D721Med (cell line): ENCODE measurements around the gene API5.

Source experiments
- DNase-seq: peaks from one replicate; pipeline ENCODE4 v3.0.0; 2011; ENCODE audit warnings: low spot score; ENCODE audit not compliant: insufficient read length
- FAIRE-seq: peaks from 2 replicates; lab custom pipeline; 2011; peaks lifted over from hg19 to GRCh38; lab: Jason Lieb, UNC
- TF ChIP-seq, protein P1 (sequence below): IDR thresholded peaks from 2 replicates; pipeline ENCODE4 v1.5.1; 2012; ENCODE audit warnings: mild to moderate bottlenecking, control low read depth; ENCODE audit not compliant: insufficient read depth; ENCODE audit errors: missing control alignments

Gene API5

GRCh38 chr11:43359422-43359818 is 47.6 kb downstream of the API5 start:
- FAIRE-seq (no peak), DNase-seq (no peak)
- TF ChIP-seq, protein P1, sequence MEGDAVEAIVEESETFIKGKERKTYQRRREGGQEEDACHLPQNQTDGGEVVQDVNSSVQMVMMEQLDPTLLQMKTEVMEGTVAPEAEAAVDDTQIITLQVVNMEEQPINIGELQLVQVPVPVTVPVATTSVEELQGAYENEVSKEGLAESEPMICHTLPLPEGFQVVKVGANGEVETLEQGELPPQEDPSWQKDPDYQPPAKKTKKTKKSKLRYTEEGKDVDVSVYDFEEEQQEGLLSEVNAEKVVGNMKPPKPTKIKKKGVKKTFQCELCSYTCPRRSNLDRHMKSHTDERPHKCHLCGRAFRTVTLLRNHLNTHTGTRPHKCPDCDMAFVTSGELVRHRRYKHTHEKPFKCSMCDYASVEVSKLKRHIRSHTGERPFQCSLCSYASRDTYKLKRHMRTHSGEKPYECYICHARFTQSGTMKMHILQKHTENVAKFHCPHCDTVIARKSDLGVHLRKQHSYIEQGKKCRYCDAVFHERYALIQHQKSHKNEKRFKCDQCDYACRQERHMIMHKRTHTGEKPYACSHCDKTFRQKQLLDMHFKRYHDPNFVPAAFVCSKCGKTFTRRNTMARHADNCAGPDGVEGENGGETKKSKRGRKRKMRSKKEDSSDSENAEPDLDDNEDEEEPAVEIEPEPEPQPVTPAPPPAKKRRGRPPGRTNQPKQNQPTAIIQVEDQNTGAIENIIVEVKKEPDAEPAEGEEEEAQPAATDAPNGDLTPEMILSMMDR, result no peak

GRCh38 chr11:43360361-43361032 is 48.7 kb downstream of the API5 start:
- DNase-seq (no peak), FAIRE-seq (no peak)
- TF ChIP-seq, protein P1, result no peak

DNA sequence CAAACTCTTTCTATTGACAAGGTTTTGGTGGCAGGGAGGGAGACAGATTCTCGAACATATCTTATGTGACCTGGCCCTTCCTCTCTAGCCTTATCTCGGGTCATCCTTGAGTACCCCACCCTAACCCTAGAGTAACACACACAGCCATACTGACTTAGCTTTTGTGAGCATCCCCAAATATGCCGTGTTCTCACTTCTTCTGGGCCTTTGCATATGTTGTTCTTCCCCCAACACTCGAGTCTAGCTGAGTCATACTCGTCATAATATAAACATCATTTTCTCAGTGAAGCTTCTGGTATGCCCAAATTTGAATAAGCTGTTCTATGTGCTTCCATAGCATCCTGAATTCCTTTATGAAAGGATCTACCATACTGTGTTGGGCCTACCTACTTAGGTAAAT is 54.9 kb downstream of the API5 start:
- no peak for FAIRE-seq
- no peak for DNase-seq
- TF ChIP-seq, protein P1, result no peak

DNA sequence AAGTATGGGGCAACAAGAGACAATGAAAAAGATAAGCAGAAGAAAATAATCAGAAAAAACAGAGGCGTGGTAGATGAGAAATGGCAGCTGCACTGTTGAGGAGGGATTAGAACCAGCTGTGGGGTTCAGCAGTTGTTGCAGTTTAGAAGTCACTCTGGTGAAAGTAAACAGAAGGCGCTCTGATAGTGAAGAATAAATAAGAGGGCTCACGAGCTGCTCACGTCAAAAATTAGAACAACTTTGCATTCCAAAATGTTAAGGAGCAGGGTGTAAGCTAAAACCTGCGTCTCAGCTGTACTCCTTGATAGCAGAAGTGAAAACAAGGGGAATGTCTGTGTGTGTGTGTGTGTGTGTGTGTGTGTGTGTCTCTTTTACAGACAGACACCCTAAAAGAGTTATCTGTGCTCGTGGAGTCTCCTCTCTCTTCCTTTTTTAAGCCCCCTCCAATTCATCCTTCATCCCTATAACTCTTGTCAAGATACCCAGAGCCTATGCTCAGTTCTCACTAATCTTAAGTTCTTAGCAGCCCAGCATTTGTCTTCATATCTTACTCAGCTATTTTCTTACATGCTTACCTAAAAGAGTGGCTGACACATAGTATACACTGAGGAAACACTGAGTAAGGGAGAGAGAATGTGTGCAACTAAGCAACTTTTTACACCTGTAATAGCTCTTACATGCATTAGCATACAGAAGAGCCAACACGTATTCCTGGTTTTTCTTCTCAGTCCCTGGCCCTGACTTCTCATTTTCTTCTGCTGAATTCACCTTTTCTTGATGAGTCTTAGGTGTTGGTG is 55.8 kb downstream of the API5 start:
- TF ChIP-seq, protein P1, result no peak
- FAIRE-seq (no peak), DNase-seq (no peak)

DNA sequence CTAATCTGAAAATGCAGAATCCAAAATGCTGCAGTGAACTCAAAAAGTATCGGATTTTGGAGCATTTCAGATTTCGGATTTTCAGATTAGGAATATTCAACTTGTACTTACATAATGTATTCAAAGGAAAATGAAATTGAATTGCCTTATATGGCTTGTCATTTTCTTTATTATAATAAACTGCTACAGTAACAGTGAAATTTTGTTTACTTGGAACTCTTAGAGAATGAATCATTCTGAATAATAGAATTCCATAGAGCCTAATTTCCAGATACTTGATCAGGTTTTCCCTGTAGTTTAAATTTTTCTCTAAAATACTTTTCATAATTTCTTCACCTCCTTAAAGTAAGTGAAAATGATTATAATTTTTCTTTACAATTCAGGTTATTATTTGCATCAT is 64.3 kb downstream of the API5 start:
- DNase-seq (no peak), FAIRE-seq (no peak)
- TF ChIP-seq, protein P1, result no peak

DNA sequence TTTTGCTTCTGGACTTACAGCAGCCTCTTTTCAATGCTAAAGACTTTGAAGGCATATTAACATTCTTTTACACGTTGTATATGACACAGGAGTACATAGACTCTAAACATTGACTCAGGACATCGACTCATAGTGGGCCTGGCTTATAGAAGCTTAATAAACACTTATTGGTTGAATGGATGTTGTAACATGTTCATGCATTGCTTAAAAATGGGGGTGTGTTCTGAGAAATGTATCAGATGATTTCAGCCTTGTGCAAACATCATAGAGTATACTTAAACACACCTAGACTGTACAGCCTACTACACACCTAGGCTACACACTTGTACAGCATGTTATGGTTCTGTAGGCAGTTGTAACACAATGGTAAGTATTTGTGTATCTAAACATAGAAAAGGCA is 64.8 kb downstream of the API5 start:
- TF ChIP-seq, protein P1, result no peak
- no peak for DNase-seq
- no peak for FAIRE-seq

DNA sequence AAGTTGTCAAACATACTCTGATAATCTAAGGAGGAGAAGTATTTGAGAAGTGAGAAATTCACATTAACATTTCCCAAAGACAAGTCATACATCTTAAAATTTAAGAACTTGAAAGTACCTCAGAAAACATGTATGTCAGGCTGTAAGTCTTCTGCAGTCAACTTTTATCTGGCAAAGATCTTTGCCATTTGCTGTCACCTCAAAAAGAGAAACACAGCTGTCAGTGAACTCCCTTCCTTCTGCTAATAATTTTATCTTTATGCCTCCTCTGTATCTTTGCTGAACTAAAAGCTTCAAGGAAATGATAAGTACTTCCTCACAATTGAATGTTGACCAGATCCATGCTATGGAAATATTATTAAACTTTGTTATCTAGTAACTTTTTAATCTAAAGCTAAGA is 65.6 kb downstream of the API5 start:
- DNase-seq (no peak), FAIRE-seq (no peak)
- TF ChIP-seq, protein P1, result no peak
